Subcutaneous preadipocyte (primary cell): ENCODE data around the gene CNBP. TPM values are rescaled to one million over a fixed set of nuclear protein-coding genes. Genes with fewer than 3 reads are reported as not detected.

Source experiments
- small RNA-seq: library from RNA; depleted of rRNA; stranded (forward); fragments of <200 nt; gene quantifications from one replicate; pipeline ENCODE3, GENCODE V24; 2012
- total RNA-seq: library from RNA; depleted of rRNA; stranded (reverse); fragments of >200 nt; gene quantifications from 2 replicates; pipeline ENCODE4 v1.2.3, GENCODE V29; 2012

CNBP gene
- total RNA-seq = 217 and 230 TPM in 2 replicates

DNA sequence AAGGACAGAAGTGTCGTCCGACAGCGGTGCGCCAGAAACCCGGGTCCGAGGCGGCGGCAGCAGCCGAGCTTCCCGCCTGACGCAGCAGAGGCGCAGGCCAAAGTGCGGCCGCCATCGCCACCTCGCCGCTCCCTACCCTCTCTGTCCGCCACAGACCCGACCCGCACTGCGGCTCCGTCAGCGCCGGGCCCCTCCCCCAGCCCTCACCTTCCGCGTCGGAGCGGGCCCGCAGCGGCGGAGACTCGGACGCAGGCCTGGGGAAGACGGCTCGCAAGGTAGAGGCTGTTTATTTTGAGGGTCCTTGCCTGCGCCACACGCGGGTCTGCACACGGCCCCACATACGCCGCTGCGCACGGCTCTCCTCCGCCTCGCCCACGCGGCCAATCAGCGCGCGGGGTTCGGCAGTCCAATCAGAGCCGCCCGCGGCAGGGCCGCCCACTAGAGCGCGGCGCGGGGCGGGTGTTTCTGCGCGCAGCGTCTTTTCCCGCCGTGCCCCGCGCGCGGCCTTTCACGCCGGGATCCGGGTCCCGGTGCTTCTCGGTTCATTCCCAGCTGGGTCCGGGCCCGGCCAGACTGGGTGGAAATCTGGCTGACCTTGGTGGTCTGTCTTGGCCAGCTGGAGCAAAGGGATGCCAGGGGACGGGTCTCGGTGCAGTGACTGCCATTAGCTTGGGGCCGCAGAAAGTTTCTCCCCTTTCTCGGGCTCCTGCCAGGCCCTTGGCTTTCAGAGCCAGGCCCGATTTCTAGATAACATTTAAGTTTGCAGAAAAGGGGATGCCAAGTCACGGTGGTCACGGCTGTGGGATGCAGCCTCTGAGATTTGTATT lies at the start of gene CNBP:
CNBP (minus strand) TSS at position 328 of the 827 bp plus-strand sequence. CDS start 12,139 bp downstream, outside the sequence.

GRCh38 chr3:129160891-129161859 lies 22.5 kb downstream of the CNBP start, which contains the start of gene ISY1:
Gene ISY1, minus strand, starts transcription at chr3:129161063. Its CDS starts 88 bp downstream, at chr3:129160975.

DNA sequence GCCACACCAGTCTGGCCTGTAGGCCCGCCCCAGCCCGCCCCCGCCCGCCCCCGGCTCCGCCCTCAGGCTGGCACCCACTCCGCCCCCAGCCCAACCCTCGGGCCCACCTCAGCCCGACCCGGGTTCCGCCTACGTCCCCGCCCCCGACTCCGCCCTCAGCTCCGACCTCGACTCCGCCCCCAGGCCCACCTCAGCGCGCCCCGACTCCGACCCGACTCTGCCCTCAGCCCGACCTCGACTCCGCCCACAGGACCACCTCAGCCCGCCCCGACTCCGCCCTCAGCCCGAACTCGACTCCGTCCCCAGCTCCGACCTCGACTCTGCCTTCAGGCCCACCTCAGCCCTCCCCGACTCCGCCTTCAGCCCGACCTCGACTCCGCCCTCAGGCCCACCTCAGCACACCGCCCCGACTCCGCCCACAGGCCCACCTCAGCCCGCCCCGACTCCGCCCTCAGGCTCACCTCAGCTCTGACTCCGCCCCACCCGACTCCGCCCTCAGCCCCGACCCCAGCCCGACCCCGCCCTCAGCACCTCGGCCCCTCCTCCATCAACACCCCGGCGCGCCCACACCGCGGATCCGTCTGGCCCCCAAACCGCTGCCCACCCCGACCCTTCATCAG lies 61.8 kb downstream of the CNBP start, which contains the start of gene RAB43:
RAB43 (minus strand) TSS at position 13 of the 620 bp plus-strand sequence. CDS start 315 bp downstream, outside the sequence.

Small RNAs within 50 kb of the gene (small RNA-seq; reads per million reads assigned to genes)
- gene RPS27P12 = not detected

Other genes with a start within 250 kb of the CNBP start
- gene CFAP92, start 189.8 kb downstream of the CNBP start, total RNA-seq = under 0.01 and 0.37 TPM in 2 replicates
- not detected in 2 replicates for gene EFCC1, start 182.6 kb downstream of the CNBP start, total RNA-seq
- gene GP9, start 123.1 kb downstream of the CNBP start, total RNA-seq = not detected in 2 replicates
- gene RAB43, start 62.1 kb downstream of the CNBP start, total RNA-seq = 5.1 and 8.4 TPM in 2 replicates
- 22.8 and 31.5 TPM in 2 replicates for gene ISY1, start 22.8 kb downstream of the CNBP start, total RNA-seq
- 253 and 336 TPM in 2 replicates for gene COPG1, start 65.7 kb upstream of the CNBP start, total RNA-seq
- 11.8 and 19.5 TPM in 2 replicates for gene HMCES, start 95.0 kb upstream of the CNBP start, total RNA-seq
- under 0.01 TPM in 1 of 2 replicates, not detected in the other for gene EFCAB12, start 244.7 kb upstream of the CNBP start, total RNA-seq